HEK293 (cell line): ENCODE results near the gene ADCYAP1R1.

Experiments
- CTCF ChIP-seq: fragments of 450-650 bp; formaldehyde crosslinking; IDR thresholded peaks from 2 replicates; pipeline ENCODE4 v1.5.1; 2016; ENCODE audit warnings: missing biosample characterization, missing genetic modification characterization
- IKZF3 ChIP-seq: fragments of 450-650 bp; IDR thresholded peaks from 2 replicates; pipeline ENCODE4 v1.5.0; 2018; ENCODE audit warnings: missing biosample characterization, mild to moderate bottlenecking, missing genetic modification characterization, moderate library complexity
- ZBTB21 ChIP-seq: fragments of 450-650 bp; formaldehyde crosslinking; IDR thresholded peaks from 2 replicates; pipeline ENCODE4 v1.5.1; 2017; ENCODE audit warnings: missing biosample characterization, missing genetic modification characterization
- ZNF202 ChIP-seq: fragments of 450-650 bp; formaldehyde crosslinking; IDR thresholded peaks from 2 replicates; pipeline ENCODE4 v1.5.1; 2016; ENCODE audit warnings: missing biosample characterization, missing genetic modification characterization, borderline replicate concordance
- ZNF747 ChIP-seq: fragments of 450-650 bp; formaldehyde crosslinking; IDR thresholded peaks from 2 replicates; pipeline ENCODE4 v1.5.1; 2016; ENCODE audit warnings: missing biosample characterization, missing genetic modification characterization
- TF ChIP-seq, protein P1 (sequence below): fragments of 450-650 bp; formaldehyde crosslinking; IDR thresholded peaks from 2 replicates; pipeline ENCODE4 v1.5.1; 2016; ENCODE audit warnings: missing biosample characterization, missing genetic modification characterization

DNA sequence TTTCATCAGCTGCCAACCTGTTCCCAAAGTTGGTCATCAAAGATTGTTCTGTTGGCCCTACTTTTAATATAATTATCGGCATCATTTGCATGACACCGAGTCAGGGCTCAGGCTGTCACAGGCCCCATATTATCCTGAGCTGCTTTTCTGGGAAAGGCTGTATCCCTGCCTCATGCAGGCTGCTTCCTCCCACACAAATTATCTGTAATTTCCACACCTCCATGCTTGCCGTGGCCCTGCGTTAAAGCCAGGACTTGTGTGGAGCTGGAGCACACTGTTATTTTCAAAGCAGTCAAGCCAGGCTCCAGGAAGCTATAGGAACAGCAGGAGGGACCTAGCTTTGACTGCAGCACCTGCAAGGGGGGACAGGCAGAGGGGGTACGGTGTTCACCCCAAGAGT, 5.4 kb upstream of the ADCYAP1R1 start:
- TF ChIP-seq ZNF747, result no peak
- no peak for TF ChIP-seq ZBTB21
- no peak for TF ChIP-seq IKZF3 (tag by site-specific recombination)
- no peak for TF ChIP-seq CTCF (tag by site-specific recombination)
- TF ChIP-seq, protein P1, sequence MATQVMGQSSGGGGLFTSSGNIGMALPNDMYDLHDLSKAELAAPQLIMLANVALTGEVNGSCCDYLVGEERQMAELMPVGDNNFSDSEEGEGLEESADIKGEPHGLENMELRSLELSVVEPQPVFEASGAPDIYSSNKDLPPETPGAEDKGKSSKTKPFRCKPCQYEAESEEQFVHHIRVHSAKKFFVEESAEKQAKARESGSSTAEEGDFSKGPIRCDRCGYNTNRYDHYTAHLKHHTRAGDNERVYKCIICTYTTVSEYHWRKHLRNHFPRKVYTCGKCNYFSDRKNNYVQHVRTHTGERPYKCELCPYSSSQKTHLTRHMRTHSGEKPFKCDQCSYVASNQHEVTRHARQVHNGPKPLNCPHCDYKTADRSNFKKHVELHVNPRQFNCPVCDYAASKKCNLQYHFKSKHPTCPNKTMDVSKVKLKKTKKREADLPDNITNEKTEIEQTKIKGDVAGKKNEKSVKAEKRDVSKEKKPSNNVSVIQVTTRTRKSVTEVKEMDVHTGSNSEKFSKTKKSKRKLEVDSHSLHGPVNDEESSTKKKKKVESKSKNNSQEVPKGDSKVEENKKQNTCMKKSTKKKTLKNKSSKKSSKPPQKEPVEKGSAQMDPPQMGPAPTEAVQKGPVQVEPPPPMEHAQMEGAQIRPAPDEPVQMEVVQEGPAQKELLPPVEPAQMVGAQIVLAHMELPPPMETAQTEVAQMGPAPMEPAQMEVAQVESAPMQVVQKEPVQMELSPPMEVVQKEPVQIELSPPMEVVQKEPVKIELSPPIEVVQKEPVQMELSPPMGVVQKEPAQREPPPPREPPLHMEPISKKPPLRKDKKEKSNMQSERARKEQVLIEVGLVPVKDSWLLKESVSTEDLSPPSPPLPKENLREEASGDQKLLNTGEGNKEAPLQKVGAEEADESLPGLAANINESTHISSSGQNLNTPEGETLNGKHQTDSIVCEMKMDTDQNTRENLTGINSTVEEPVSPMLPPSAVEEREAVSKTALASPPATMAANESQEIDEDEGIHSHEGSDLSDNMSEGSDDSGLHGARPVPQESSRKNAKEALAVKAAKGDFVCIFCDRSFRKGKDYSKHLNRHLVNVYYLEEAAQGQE (tag by site-specific recombination), result no peak
- no peak for TF ChIP-seq ZNF202
